ENCODE measurements around the gene TPPP.

DNA sequence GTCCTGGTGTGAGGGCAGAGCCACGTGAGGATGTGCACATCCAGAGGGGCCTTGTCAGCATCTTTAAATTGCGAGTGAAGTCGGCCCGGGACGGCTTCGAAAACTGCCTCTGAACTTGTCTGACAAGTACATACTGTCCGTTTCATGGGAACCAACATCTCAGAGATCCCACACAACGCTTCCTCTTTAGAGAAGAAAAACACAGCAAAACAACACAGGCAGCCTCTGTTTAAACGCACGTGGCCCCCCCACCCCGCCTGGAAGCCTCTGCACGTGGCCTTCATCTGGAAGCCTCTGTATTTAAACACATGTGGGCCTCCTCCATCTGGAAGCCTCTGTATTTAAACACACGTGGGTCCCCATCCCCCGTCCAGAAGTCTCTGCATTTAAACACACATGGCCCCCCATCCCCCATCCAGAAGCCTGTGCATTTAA is 51.8 kb downstream of the TPPP start:
- no peak for TF ChIP-seq TAF1 (IDR thresholded peaks at IDR 0.05; ENCODE audit: low read depth)
- no peak for TF ChIP-seq EP300 (IDR thresholded peaks at IDR 0.05; ENCODE audit: borderline replicate concordance)
- TF ChIP-seq YY1 (IDR thresholded peaks at IDR 0.05; ENCODE audit: low read depth) = no peak
- TF ChIP-seq ZBTB7A (IDR thresholded peaks at IDR 0.05; ENCODE audit: low read depth) = no peak
- no peak for TF ChIP-seq TEAD4 (IDR thresholded peaks at IDR 0.05)

Measured in Ishikawa (cell line).